HUES64 (cell line): ENCODE measurements around the gene SECTM1.
A peak's percentile ranks its signal among the peaks of the same experiment; 100 is the strongest.

Source experiments
- H3K27ac ChIP-seq: 2 replicates; pipeline ENCODE4 v1.7.0; 2013; ENCODE audit warnings: low read depth, low read length, inconsistent platforms
- H3K27me3 ChIP-seq: 2 replicates; pipeline ENCODE4 v1.6.1; 2013; ENCODE audit warnings: mild to moderate bottlenecking, low read length; ENCODE audit not compliant: insufficient read depth
- H3K36me3 ChIP-seq: 2 replicates; pipeline ENCODE4 v1.6.1; 2013; ENCODE audit warnings: mild to moderate bottlenecking, low read length; ENCODE audit not compliant: insufficient read depth
- H3K4me1 ChIP-seq: 2 replicates; pipeline ENCODE4 v1.6.1; 2013; ENCODE audit warnings: mild to moderate bottlenecking, low read length, moderate library complexity; ENCODE audit not compliant: insufficient read depth
- H3K4me3 ChIP-seq: 2 replicates; pipeline ENCODE4 v1.5.1; 2013; ENCODE audit warnings: mild to moderate bottlenecking, low read length, moderate library complexity
- H3K9ac ChIP-seq: 2 replicates; pipeline ENCODE4 v1.6.1; 2013; ENCODE audit warnings: mild to moderate bottlenecking, low read depth, low read length
- H3K9me3 ChIP-seq: 2 replicates; pipeline ENCODE4 v1.6.1; 2013; ENCODE audit warnings: low read depth, low read length; ENCODE audit not compliant: insufficient read depth
- WGBS: fragments of 150-250, 120-280 bp; methylation state at CpG from one replicate; pipeline ENCODE4 v1.1.7; 2013; ENCODE audit warnings: missing lambda C conversion rate; 5-methylcytosine and 5-hydroxymethylcytosine counted together

SECTM1 gene

DNA sequence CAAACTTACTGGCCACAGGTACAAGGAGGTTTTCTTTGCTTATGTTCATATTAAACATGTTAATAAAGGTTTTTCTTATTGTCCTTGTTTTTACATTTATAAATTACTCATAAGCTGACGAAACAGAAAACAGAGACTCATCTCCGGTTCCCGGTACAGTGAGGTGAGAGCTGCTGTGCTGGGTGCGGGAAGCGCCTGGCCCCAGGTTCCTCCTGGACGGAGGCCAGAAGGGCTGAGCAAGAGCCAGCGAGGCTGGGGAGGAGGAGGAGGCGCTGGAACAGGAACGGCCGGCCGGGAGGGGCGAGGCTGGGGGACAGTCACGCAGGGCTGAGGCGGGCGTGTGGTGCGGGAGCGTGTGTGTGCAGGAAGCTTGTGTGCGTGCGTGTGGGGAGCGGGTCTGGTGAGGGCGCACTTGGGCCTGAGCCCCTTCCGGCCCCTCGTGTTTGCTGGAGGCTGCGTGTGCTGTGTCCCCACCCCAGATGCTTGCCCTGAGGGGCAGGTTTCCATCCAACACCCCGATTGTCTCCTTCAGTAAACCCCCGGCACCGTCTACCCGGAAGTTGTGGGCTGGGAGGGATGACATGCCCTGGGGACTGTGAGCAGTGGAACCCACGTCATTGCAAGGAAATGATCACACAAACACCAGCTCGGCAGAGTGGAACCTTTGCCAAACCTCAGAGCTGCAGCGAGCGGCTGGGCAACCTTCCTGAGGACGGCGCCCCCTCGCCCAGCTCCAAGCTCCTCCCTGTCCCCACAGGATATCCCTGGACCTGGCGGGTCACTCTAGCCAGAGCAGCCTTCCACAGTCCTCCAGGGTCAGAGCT is 35.6 kb downstream of the SECTM1 start:
- no peak overlapping the region for H3K9ac ChIP-seq
- peaks cover 7% of the 10 kb centered on the region; the same call in 1 of the 2 replicates for H3K27me3 ChIP-seq
- no peaks in the 10 kb centered on the region for H3K36me3 ChIP-seq
- WGBS = 81% methylated on average over 36 of the region's 36 CpGs
- no peak overlapping the region for H3K27ac ChIP-seq
- no peak overlapping the region for H3K4me3 ChIP-seq
- H3K9me3 ChIP-seq = no peaks in the 10 kb centered on the region
- no peaks in the 10 kb centered on the region for H3K4me1 ChIP-seq

GRCh38 chr17:82297280-82297713 is 36.3 kb downstream of the SECTM1 start:
- WGBS = 85% methylated on average over 19 of the region's 19 CpGs

GRCh38 chr17:82296511-82297279 is 36.9 kb downstream of the SECTM1 start:
- Histone ChIP-seq H3K4me3 (no peak overlapping the region), H3K36me3 (no peaks in the 10 kb centered on the region), H3K9me3 (no peaks in the 10 kb centered on the region), H3K27me3 (peaks cover 7% of the 10 kb centered on the region; the same call in 1 of the 2 replicates), H3K9ac (no peak overlapping the region), H3K27ac (no peak overlapping the region), H3K4me1 (no peaks in the 10 kb centered on the region)
- WGBS = 68% methylated on average over 5 of the region's 7 CpGs

More at GRCh38 chr17:82297280-82297713, 36.3 kb downstream of the SECTM1 start:
- Histone ChIP-seq H3K9ac (no peak overlapping the region), H3K4me1 (no peaks in the 10 kb centered on the region), H3K9me3 (no peaks in the 10 kb centered on the region), H3K27me3 (peaks cover 7% of the 10 kb centered on the region; the same call in 1 of the 2 replicates), H3K27ac (no peak overlapping the region), H3K36me3 (no peaks in the 10 kb centered on the region), H3K4me3 (no peak overlapping the region)

DNA sequence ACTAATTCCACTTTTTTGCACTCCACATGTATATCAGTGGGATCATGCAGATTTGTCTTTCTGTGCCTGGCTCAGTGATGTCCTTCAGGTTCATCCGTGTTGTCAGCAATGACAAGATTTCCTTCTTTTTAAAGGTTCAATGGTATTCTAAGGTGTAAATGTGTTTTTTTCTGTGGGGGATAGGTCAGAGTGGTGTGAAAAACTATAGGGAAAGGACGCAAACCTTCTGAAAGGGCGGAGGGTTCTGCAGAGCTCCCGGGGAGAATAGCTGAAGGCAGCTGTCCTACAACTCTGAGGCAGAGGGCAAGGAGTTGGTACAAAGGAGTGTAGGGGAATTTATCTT is 38.1 kb downstream of the SECTM1 start:
- WGBS = 83% methylated on average over 4 of the region's 4 CpGs
- H3K27me3 ChIP-seq = peaks cover 7% of the 10 kb centered on the region; the same call in 1 of the 2 replicates
- H3K4me1 ChIP-seq = no peaks in the 10 kb centered on the region
- no peaks in the 10 kb centered on the region for H3K9me3 ChIP-seq
- no peak overlapping the region for H3K9ac ChIP-seq
- no peak overlapping the region for H3K27ac ChIP-seq
- H3K4me3 ChIP-seq = no peak overlapping the region
- H3K36me3 ChIP-seq = no peaks in the 10 kb centered on the region

DNA sequence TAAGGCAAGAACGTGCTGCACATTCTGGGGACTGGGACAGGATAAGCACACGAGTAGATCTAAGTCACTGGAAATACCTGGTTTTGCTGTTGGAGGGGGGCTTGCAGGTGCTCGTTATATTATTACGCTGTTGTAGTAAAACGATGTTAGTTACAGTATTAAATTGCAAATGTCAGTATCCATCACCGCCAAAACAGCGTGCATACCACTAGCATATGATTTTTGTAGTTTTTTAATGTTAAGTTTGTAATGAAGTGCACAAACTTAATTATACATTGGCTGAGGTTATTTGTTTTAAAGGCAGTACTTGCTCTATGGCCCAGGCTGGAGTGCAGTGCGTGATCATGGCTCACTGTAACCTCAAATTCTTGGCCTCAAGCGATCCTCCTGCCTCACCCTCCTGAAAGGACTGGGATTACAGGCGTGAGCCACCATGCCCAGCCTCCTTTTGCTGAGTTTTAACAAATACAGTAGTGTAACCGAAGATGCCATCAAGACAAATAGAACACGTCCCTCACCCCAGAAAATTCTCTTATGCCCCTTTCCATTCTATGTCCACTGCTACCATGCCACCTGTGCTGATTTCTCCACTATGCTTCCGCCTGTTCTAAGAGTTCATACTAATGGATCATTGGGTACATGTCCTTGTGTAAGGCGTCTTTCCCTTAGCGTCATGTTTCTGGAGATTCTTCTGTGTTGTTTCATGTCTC is 39.3 kb downstream of the SECTM1 start:
- Histone ChIP-seq H3K9ac (no peak overlapping the region), H3K4me1 (no peaks in the 10 kb centered on the region), H3K27me3 (peaks cover 7% of the 10 kb centered on the region; the same call in 1 of the 2 replicates), H3K36me3 (no peaks in the 10 kb centered on the region), H3K4me3 (peak overlapping the region; percentile 57), H3K9me3 (no peaks in the 10 kb centered on the region), H3K27ac (no peak overlapping the region)
- WGBS = 92% methylated on average over 15 of the region's 15 CpGs

DNA sequence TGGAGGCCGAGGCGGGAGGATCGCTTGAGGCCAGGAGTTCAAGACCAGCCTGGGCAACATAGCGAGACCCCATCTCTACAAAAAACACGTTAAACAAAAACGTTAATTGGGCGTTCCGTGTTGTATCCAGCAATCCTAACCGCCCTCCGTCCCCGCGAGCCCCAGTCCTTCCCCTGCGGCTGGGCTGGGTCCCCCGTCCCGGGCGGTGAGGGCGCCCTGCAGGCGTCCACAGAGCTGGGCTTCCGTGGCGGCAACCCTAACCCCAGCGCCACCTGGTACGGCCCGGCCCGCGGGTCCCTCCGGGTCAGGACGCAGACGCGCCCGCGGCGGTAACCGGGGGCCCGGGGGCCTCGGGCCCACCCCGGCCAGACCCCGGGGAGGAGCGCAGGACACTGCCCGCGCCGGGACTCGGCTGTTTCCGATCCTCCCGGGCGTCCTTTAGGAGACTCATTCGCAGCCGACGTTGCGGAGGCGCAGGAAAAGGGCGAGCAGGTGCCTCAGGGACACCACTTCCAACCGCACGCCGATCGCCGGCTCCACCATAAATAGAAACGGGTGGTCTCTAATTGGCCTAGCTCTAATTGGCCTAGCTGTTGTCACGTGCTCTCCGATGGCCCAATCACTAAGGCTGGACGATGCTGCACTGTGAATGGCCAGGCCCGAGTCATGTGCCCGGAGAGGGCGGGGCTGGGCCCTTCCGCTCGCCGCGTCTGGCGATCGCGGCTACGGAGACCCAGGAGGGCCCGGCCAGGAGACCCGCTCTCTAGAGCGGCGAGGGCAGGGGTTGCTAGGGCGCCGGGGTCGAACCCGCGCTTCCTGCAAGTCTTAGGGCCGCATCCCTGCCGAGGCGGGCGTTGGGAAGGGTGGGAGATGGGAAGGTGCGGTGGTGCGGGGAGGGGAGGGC is 41.1 kb downstream of the SECTM1 start:
- 4% methylated on average over 86 of the region's 86 CpGs for WGBS
- H3K9me3 ChIP-seq = no peaks in the 10 kb centered on the region
- peak overlapping the region; percentile 78 for H3K4me3 ChIP-seq
- H3K27ac ChIP-seq = peak overlapping the region; percentile 92
- no peaks in the 10 kb centered on the region for H3K36me3 ChIP-seq
- H3K4me1 ChIP-seq = no peaks in the 10 kb centered on the region
- peaks cover 5% of the 10 kb centered on the region; the same call in 1 of the 2 replicates for H3K27me3 ChIP-seq
- peak overlapping the region; percentile 84 for H3K9ac ChIP-seq

DNA sequence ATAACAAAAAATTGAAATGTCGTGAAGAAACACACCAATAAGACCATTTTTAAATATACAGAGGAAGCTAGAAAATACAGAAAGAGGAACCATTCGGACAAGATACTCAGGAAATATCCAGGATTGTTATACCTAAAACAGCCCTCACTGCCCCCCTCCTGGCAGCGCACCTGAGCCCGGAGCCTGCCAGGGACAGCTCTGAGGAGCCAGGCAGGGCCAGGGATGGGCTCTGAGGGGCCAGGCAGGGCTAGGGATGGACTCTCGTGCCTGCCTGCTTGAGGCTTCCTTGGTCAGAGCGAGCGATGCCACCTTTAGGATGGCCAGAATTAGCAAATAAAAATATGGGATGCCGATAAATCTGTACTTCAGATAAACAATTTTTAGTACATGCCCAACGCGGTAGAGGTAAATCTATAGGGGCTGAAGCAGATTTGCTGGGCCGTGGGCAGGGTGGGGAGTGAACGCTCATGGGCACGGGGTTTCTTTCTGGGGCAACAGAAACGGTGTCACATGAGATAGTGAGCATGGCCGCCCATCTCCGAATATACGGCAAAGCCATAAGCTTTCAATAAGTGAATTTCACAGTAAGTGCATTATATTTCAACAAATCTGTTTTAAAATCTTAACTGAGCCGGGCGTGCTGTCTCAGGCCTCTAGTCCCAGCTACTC is 41.9 kb downstream of the SECTM1 start:
- H3K9ac ChIP-seq = peak overlapping the region; percentile 84
- no peaks in the 10 kb centered on the region for H3K36me3 ChIP-seq
- H3K4me3 ChIP-seq = peak overlapping the region; percentile 78
- 90% methylated on average over 19 of the region's 19 CpGs for WGBS
- H3K27ac ChIP-seq = no peak overlapping the region; the same call in 1 of the 2 replicates
- H3K4me1 ChIP-seq = no peaks in the 10 kb centered on the region
- H3K9me3 ChIP-seq = no peaks in the 10 kb centered on the region
- no peaks in the 10 kb centered on the region for H3K27me3 ChIP-seq

DNA sequence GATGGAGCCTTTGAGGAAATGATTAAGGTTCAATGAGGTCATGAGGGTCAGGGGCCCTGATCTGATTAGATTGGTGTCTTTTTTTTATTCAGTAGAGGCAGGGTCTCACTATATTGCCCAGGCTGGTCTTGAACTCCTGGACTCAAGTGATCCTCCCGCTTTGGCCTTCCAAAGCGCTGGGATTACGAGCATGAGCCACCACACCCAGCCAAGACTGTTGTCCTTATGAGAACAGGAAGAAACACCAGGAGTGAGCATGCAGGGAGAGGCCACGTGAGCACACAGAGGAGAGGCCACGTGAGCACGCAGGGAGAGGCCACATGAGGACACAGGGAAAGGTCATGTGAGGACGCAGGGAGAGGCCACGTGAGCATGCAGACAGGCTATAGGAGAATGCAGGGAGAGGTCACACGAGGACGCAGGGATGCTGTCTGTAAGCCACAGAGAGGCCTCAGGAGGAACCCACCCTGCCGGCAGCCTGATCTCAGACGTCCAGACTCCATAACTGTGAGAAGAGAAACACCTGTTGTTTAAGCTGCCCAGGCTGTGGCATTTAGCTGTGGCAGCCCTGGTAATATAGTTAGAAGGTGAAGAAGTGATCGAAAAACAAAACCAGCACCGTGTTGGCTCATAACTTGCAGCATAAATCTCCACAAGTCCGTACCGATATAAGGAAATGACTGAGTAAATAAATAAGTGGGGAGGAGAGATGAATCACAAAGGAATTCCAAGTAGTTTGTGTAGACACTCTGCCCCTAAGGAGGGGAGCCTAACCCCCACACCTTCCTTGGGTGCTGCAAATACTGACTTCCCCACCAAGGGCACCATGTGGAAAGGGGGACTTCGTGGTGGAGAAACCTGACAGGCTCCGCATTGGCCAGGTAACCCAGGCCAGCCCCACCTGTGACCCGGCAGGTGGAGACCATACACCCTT is 45.4 kb downstream of the SECTM1 start:
- Histone ChIP-seq H3K27me3 (no peaks in the 10 kb centered on the region), H3K4me1 (no peaks in the 10 kb centered on the region), H3K36me3 (no peaks in the 10 kb centered on the region), H3K9me3 (no peaks in the 10 kb centered on the region), H3K9ac (no peak overlapping the region), H3K4me3 (no peak overlapping the region), H3K27ac (no peak overlapping the region)
- 89% methylated on average over 19 of the region's 19 CpGs for WGBS

GRCh38 chr17:82287013-82287867 is 46.3 kb downstream of the SECTM1 start:
- Histone ChIP-seq H3K9ac (no peak overlapping the region), H3K27me3 (no peaks in the 10 kb centered on the region), H3K4me1 (no peaks in the 10 kb centered on the region), H3K36me3 (no peaks in the 10 kb centered on the region), H3K4me3 (no peak overlapping the region), H3K9me3 (no peaks in the 10 kb centered on the region), H3K27ac (no peak overlapping the region)
- 88% methylated on average over 9 of the region's 9 CpGs for WGBS
